NCI-H345 treated with DMSO at 0.1 percent for 48 hours (cell line): ENCODE data around the gene ARFRP1.
"Not testable (repeated sequence)": the region's sequence is repeated elsewhere in the genome, so short reads cannot be mapped to it uniquely, and the experiment has no call there.

ENCODE experiments used
- DNase-seq: peaks from one replicate; lab custom pipeline; 2025; ENCODE audit not compliant: unreplicated experiment; lab: John Stamatoyannopoulos, UW

ARFRP1 gene

GRCh38 chr20:63678667-63679465 is 28.9 kb downstream of the ARFRP1 start:
- no peak for DNase-seq

- no peak for DNase-seq
Observed at GRCh38 chr20:63678071-63678470, 29.7 kb downstream of the ARFRP1 start.

GRCh38 chr20:63675681-63676368 is 32.0 kb downstream of the ARFRP1 start:
- DNase-seq = no peak

GRCh38 chr20:63673951-63674350 is 33.8 kb downstream of the ARFRP1 start:
- DNase-seq = no peak

- DNase-seq = no peak
Observed at GRCh38 chr20:63672666-63673065, 35.1 kb downstream of the ARFRP1 start.

- DNase-seq = not testable (repeated sequence)
Observed at GRCh38 chr20:63671695-63672094, 36.1 kb downstream of the ARFRP1 start.

- DNase-seq = no peak
Observed at GRCh38 chr20:63668351-63668750, 39.4 kb downstream of the ARFRP1 start.

GRCh38 chr20:63667858-63668257 is 39.9 kb downstream of the ARFRP1 start:
- DNase-seq = no peak

GRCh38 chr20:63665708-63666107 is 42.1 kb downstream of the ARFRP1 start:
- no peak for DNase-seq

GRCh38 chr20:63664861-63665594 is 42.7 kb downstream of the ARFRP1 start:
- DNase-seq = no peak

GRCh38 chr20:63664143-63664851 is 43.5 kb downstream of the ARFRP1 start:
- DNase-seq = no peak

GRCh38 chr20:63663332-63664066 is 44.3 kb downstream of the ARFRP1 start:
- no peak for DNase-seq

GRCh38 chr20:63662813-63663189 is 45.0 kb downstream of the ARFRP1 start:
- no peak for DNase-seq

GRCh38 chr20:63661959-63662812 is 45.6 kb downstream of the ARFRP1 start:
- DNase-seq = no peak

GRCh38 chr20:63661108-63661507 is 46.7 kb downstream of the ARFRP1 start:
- DNase-seq = no peak

GRCh38 chr20:63660622-63661021 is 47.2 kb downstream of the ARFRP1 start:
- DNase-seq = no peak

GRCh38 chr20:63660174-63660573 is 47.6 kb downstream of the ARFRP1 start:
- DNase-seq = not testable (repeated sequence)

- DNase-seq = no peak
Observed at GRCh38 chr20:63659370-63659769, 48.4 kb downstream of the ARFRP1 start.

GRCh38 chr20:63658749-63659187 is 49.0 kb downstream of the ARFRP1 start:
- no peak for DNase-seq
